Glutamatergic neuron (in vitro differentiated cells): ENCODE data around the gene CIT. TPM values are rescaled to one million over a fixed set of nuclear protein-coding genes. Genes with fewer than 3 reads are reported as not detected.

Experiments used
- DNase-seq: peaks from one replicate; pipeline ENCODE4 v3.0.0; 2022
- H3K27ac Mint-ChIP-seq: one replicate; pipeline ENCODE4 v1.8.0; 2020; ENCODE audit warnings: mild to moderate bottlenecking, mixed read lengths, inconsistent platforms; ENCODE audit not compliant: unreplicated experiment
- H3K27me3 Mint-ChIP-seq: one replicate; pipeline ENCODE4 v1.8.0; 2020; ENCODE audit warnings: mild to moderate bottlenecking, moderate library complexity, mixed read lengths, inconsistent platforms; ENCODE audit not compliant: unreplicated experiment
- H3K36me3 Mint-ChIP-seq: one replicate; pipeline ENCODE4 v1.8.0; 2020; ENCODE audit warnings: mild to moderate bottlenecking, mixed read lengths, inconsistent platforms; ENCODE audit not compliant: unreplicated experiment
- H3K4me1 Mint-ChIP-seq: one replicate; pipeline ENCODE4 v1.8.0; 2020; ENCODE audit warnings: mild to moderate bottlenecking, low read depth, mixed read lengths, inconsistent platforms; ENCODE audit not compliant: unreplicated experiment
- H3K4me3 Mint-ChIP-seq: one replicate; pipeline ENCODE4 v1.8.0; 2020; ENCODE audit warnings: mild to moderate bottlenecking, mixed read lengths, inconsistent platforms; ENCODE audit not compliant: unreplicated experiment
- H3K9me3 Mint-ChIP-seq: one replicate; pipeline ENCODE4 v1.8.0; 2020; ENCODE audit warnings: mild to moderate bottlenecking, moderate library complexity, mixed read lengths, inconsistent platforms; ENCODE audit not compliant: unreplicated experiment
- CTCF ChIP-seq: fragments of 200-600 bp; sonication (generic); IDR thresholded peaks from one replicate; pipeline ENCODE4 v1.5.0; 2021; ENCODE audit not compliant: partially characterized antibody, unreplicated experiment
- total RNA-seq: library from RNA; stranded (reverse); fragmentation: NEBNext Ultra II Directional; extraction: Animal tissue kit (Norgen Biotek cat#: 25700); gene quantifications from one replicate; pipeline ENCODE4 v1.2.1, GENCODE V29; 2021; ENCODE audit not compliant: unreplicated experiment

The CIT gene
- total RNA-seq, 1 donor from 2014 or later = 20.8 TPM

DNA sequence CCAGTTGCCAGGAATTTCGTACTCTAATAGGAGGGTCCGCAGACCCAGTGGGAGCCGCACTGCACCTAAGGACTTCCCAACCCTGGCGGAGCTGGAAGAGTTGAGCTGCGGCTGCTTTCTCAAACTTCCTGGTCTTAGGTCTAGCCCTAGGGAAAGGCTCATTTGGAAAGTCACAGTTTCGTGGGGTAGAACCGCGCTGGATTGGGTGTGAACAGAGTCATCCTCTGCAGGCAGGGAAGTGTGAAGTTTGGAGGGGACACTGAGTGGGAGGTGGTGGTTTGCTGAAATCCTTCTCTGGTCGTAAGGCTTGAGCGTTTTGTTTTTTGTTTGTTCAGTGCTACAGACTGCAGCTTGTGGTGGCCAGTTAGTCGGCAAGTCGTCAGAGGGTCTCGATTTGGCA is 190.3 kb downstream of the CIT start:
- DNase-seq = no peak
- Mint-ChIP-seq H3K27ac (no peak overlapping the region), H3K4me1 (peaks cover 2% of the 10 kb centered on the region), H3K4me3 (no peak overlapping the region), H3K36me3 (no peaks in the 10 kb centered on the region), H3K27me3 (no peaks in the 10 kb centered on the region), H3K9me3 (no peaks in the 10 kb centered on the region)
- TF ChIP-seq CTCF = no peak

DNA sequence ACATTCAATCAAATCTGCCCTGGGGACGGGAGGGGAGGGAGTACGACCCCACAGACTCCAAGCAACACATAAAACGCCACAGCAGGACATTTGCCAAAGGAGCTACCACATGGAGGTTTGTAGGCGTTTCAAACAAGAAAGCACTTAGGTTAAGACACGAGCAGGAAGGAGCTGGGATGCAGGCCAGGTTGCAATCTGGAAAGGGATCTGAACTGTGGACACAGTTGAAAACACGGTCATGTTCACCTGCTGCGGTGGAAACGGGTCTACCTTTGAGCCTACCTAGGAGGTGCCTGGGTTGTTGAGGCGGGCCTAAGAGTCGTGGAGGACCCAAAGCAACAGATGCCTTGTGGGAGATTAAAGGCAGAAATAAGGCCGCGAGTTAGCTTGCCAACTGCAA is 190.8 kb downstream of the CIT start:
- H3K27me3 Mint-ChIP-seq = no peaks in the 10 kb centered on the region
- H3K9me3 Mint-ChIP-seq = no peaks in the 10 kb centered on the region
- H3K36me3 Mint-ChIP-seq = no peaks in the 10 kb centered on the region
- H3K27ac Mint-ChIP-seq = no peak overlapping the region
- H3K4me1 Mint-ChIP-seq = peaks cover 2% of the 10 kb centered on the region
- DNase-seq = no peak
- no peak overlapping the region for H3K4me3 Mint-ChIP-seq
- no peak for TF ChIP-seq CTCF

GRCh38 chr12:119685375-119685774 is 191.7 kb downstream of the CIT start:
- no peaks in the 10 kb centered on the region for H3K36me3 Mint-ChIP-seq
- peaks cover 2% of the 10 kb centered on the region for H3K4me1 Mint-ChIP-seq
- no peak overlapping the region for H3K27ac Mint-ChIP-seq

DNA sequence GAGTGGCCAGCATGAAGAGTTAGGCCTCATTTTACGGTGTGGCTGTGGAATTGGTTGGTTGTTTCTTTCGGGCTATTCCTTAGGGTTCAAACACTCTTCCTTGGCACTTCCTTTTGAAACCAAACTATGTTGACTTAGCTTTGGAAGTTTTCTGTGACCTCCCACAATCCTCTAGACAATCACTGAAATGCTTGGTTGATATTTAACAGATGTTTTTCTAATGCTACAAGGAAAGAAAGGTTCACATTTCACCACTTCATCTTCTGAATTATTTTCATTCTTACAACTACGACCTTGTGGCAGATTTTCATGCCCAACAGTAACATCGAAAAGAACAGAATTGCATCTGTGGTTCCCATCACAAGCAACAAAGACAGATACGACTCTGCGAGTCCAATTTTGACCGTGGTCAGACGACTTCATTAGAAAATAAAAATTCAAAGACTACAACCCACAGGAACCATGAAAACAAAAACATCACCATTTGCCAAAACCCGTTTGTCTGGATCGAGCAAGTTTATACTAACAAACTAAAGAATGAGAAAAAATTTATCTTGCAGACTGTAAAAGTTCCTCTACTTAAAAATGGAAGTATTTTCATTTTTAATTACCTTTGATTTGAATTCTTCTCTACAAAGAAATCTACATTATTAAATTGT is 192.3 kb downstream of the CIT start:
- TF ChIP-seq CTCF = no peak
- Mint-ChIP-seq H3K36me3 (no peaks in the 10 kb centered on the region), H3K4me3 (no peak overlapping the region), H3K4me1 (peaks cover 2% of the 10 kb centered on the region), H3K27ac (no peak overlapping the region), H3K27me3 (no peaks in the 10 kb centered on the region), H3K9me3 (no peaks in the 10 kb centered on the region)
- no peak for DNase-seq

More at GRCh38 chr12:119685375-119685774, 191.7 kb downstream of the CIT start:
- H3K4me3 Mint-ChIP-seq = no peak overlapping the region
- no peak for DNase-seq
- no peaks in the 10 kb centered on the region for H3K9me3 Mint-ChIP-seq
- TF ChIP-seq CTCF = no peak
- H3K27me3 Mint-ChIP-seq = no peaks in the 10 kb centered on the region

DNA sequence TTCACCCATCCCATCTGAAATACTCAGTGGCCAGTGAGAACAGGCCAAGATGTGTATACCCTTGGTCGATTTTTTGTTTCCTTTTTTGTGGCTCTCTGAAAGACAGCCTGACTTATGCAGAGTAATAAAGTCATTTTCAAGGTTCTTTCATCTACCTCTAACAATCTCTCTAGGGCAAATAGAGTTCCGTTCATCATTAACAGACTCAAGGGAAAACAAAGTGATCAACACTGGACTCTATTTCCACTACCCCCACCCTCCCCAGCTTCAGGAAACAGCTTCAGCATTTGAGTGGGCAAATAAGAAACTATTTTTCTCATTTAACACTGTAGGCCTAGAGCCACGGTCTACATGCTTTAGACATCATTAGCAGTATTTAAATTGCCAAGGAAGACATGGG is 193.3 kb downstream of the CIT start:
- H3K36me3 Mint-ChIP-seq = no peaks in the 10 kb centered on the region
- no peaks in the 10 kb centered on the region for H3K9me3 Mint-ChIP-seq
- DNase-seq = no peak
- no peak overlapping the region for H3K4me3 Mint-ChIP-seq
- peaks cover 2% of the 10 kb centered on the region for H3K4me1 Mint-ChIP-seq
- TF ChIP-seq CTCF = no peak
- no peaks in the 10 kb centered on the region for H3K27me3 Mint-ChIP-seq
- no peak overlapping the region for H3K27ac Mint-ChIP-seq
